NCI-H1694 treated with DMSO at 0.1 percent for 48 hours (cell line): Measurements from ENCODE around the gene ATG101.

Experiments
- DNase-seq: peaks from one replicate; lab custom pipeline; 2025; lab: John Stamatoyannopoulos, UW

The ATG101 gene

DNA sequence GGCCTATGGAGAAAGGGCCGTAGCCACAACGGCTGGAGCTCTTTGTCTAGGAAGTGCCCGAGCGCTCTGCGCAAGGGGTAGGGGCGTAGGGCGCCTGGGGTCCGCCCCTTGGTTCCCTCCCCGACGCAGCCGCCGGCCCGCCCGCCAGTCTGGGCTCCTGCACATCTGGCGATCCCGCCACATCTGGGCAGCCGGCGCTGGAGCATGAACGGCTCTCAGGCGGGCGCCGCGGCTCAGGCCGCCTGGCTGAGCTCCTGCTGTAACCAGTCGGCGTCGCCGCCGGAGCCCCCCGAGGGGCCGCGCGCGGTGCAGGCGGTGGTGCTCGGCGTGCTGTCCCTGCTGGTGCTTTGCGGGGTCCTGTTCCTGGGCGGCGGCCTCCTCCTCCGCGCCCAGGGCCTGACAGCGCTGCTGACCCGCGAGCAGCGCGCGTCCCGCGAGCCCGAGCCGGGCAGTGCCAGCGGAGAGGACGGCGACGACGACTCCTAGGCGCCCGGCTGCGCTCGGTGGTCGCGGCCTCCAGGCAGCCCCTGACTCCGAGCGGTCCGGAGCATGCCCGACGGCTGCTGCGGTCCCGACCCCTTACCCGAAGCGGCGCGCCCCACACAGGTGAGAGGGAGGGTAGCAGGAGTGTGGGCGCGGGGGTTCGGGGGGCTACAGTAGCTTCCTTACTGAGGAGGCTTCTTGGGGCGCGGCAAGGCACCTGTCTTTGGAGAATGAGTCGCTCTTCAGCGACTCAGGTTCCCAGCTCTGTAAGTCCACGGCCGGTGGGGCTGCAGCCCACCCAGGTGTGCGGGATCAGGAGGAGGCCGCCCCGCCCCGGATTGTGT lies 10.0 kb downstream of the ATG101 start, which contains the start of gene SMIM41:
Gene SMIM41, plus strand, starts transcription at position 129 of the 827 bp plus-strand sequence. Its CDS starts 76 bp downstream, at position 205.
- DNase-seq, result no peak

GRCh38 chr12:52080403-52081251 lies 10.8 kb downstream of the ATG101 start:
- no peak for DNase-seq

GRCh38 chr12:52081263-52081733 lies 11.5 kb downstream of the ATG101 start:
- no peak for DNase-seq

GRCh38 chr12:52082026-52082668 lies 12.4 kb downstream of the ATG101 start:
- DNase-seq, result no peak

DNA sequence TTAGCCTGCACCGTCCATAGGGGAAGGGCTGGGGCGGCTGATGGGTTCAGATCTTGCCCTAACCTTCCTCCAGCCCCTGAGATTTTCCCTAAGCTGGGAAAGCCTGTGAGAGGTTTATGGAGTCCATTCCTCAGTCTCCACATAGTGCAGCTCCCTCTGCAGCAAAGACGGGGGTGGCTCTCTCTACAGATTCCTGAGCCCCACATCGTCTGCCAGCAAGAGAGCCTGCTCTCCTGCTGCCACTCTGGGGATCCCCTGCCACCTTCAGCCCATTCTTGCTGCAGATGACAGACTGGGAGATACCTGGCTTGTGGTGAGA lies 12.8 kb downstream of the ATG101 start:
- DNase-seq, result no peak

DNA sequence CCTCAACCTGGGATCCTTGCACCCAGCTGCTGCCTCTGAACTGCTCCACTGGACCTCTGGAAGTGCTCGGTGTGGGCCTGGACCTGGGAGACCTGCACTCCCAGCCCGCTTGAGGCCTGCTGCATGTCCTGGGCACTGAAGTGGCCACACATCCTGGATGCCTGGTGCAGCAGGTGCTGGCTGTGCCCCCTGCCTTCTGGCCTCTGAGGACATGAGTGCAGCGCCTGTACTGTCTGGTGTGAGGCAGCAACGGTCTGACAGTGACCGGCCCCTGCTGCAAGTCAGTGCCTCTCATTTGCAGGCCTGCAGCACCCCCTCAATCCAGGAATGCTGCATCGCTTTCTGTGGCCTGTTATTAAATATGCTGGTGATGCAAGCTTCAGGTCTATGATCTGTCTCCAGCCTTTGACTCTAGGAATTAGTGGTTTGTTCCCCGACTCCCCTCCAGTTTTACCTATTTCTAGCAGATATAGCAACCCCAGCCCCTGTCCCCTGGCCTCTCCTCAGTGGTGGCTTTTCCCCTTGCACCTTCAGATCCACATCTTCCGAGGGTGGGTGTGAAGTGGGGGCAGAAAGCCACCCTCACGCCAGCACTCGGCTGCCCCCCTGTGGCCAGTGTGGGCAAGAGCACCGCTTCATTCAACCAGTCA lies 13.3 kb downstream of the ATG101 start:
- DNase-seq, result peak; percentile 39

DNA sequence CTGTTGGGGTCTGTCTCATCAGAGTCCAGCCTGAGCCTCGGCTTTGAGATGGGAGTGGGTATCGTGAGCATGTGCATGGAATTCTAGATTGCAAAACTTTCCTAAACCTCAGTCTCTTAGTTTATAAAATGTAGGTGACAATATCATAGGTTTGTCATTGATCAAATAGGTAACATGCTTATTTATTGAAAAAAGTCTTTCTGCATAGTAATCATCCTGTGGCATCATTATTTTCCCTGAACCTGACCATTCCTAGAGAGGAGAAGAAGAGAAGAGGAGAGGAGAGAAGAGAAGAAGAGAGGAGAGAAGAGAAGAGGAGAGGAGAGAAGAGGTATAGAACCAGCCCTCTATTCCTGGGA lies 13.8 kb downstream of the ATG101 start:
- no peak for DNase-seq

DNA sequence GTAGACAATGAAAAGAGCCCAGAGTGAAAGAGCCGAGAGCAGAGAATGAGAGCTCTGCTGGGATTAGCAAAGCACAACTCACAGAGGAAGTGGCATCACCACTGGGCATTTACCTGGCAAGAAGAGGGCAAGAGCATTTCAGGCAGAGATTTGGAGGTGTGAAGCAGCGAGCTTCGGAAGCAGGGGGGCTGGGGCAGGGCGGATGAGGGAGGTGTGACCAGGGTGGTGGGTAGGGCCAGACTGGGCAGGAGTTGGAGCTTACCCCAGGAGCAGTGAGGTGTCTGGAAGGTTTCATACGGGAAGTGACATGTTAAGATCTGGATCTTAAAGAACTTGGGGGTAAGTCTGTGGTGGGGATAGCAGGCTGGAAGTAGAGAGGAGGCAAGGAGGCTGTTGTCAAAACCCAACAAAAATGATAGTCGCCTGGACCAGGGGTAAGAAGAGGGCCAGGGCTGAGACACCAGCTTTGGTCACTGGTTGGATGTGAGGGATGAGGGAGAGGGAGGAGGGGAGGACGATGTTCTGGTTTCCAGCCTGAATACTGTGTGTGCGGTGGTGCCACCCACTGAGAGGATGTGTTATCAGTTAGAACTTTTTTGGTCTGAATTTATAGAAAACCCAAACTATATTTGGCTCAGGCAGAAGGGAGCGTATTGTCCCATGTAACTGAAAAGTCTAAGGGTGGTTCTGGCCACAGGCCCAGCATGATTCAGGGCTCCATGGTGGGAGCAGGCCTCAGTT lies 14.9 kb downstream of the ATG101 start:
- DNase-seq, result no peak

- no peak for DNase-seq
Observed at GRCh38 chr12:52085682-52086180, 16.0 kb downstream of the ATG101 start.

DNA sequence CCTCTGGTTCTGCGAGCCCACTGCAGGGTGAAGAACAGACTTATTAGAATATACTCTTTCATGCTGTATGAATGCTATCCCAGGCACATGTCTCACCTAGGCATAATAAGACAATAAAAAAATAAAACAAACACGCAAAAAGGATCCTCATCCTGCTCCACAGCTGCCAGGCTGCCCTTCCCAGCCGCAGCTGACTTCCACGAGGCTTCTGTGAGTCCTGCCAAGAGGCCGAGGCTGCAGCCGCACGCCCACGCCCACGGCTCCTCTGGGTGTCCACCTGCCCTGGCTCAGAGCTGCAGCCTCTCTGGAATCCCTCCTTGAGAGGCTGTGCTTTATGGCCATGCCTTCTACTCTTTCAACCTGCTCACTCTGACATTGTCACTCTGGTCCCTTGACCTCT lies 16.6 kb downstream of the ATG101 start:
- DNase-seq, result no peak

DNA sequence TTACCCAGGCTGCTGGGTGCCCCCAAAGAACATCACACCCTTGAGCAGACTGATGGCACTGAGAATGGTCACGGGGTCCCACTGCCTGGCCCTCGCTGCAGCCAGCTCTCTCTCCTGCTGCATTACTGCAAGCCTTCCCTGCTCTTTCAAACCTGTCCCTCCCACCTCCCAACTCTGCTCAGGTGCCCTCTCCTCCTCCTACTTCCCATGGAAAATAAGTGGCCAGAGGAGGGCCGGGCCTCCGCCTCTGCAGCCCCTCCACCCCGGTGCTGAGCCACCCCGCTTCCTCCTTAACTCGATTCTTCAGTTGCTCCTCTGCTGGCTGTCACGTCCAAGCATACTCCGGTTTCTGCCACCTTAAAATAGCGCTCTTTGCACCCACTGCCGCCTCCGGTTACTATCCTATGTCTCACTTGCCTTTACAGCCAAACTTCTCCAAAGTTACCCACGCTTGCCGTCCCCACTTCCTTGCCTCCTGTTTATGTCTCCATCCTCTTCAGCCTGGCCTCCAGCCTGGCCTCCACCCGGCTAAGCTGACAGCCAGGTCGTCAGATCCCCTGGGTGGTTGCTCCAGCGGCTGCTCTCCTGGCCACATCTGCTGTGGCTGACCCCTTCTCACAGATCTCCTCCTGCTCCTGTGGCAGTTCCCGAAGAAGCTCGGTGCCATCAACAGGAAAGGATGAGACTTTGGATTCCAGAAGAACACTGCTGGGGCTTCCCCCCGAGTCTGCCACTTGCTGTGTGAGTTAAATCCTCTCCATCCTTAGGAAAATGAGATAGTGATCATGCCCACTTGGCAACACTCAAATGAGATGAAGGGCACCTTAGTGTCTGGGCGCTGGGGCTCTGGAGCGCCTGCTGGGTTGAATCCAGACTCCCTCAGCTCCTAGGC lies 17.4 kb downstream of the ATG101 start:
- DNase-seq, result no peak

GRCh38 chr12:52087961-52088820 lies 18.4 kb downstream of the ATG101 start:
- DNase-seq, result peak; percentile 2

DNA sequence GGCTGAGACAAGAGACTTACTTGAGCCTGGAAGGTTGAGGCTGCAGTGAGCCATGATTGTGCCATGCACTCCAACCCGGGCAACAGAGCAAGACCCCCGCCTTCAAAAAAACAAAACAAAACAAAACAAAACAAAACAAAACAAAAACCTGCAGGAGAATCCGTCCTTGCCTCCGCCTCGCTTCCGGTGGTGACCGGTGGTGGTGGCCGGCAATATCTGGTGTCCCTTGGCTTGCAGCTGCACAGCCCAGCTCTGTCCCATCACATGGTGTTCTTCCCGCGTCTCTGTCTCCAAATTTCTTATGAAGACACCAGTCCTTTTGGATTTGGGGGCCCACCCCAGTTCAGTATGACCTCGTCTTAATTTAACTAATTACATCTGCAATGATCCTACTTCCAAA lies 19.7 kb downstream of the ATG101 start:
- no peak for DNase-seq

DNA sequence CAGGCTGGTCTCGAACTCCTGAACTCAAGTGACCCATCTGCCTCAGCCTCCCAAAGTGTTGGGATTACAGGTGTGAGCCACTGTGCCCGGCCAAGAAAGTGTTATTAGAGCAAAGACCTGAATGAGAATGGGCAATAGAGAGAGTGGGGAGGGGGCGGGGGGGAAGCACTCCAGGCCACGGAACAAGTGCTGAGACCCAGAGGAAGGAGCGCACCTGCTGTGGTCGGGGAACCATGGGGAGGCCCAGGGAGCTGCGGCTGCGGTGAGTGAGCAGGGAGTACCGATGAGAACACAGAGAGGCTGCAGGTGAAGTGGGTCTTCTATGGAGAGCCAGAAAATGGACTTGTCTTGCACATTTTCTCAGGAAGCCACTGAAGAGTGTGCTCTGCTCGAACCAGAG lies 20.5 kb downstream of the ATG101 start:
- no peak for DNase-seq

GRCh38 chr12:52091061-52091460 lies 21.3 kb downstream of the ATG101 start:
- DNase-seq, result no peak

GRCh38 chr12:52091869-52092268 lies 22.1 kb downstream of the ATG101 start:
- DNase-seq, result no peak

DNA sequence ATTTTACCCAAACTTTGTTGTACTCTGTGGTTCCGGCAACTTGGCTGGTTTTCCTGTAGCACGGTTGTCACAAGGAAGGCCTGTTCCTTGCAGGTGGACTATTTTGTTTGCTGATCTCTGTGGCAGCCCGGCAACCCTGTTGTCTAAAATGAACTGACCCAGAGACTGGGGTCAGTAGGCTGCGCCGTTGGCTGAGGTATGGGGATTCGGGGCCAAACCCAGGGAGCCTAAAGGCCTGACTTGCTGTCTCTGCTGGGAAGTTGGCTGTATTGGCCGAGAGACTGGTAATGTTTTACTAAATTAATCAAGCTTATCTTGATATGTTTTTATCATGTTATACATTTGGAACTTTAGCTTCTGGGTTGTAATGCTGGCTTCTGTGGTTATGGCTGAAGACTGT lies 23.6 kb downstream of the ATG101 start:
- no peak for DNase-seq

DNA sequence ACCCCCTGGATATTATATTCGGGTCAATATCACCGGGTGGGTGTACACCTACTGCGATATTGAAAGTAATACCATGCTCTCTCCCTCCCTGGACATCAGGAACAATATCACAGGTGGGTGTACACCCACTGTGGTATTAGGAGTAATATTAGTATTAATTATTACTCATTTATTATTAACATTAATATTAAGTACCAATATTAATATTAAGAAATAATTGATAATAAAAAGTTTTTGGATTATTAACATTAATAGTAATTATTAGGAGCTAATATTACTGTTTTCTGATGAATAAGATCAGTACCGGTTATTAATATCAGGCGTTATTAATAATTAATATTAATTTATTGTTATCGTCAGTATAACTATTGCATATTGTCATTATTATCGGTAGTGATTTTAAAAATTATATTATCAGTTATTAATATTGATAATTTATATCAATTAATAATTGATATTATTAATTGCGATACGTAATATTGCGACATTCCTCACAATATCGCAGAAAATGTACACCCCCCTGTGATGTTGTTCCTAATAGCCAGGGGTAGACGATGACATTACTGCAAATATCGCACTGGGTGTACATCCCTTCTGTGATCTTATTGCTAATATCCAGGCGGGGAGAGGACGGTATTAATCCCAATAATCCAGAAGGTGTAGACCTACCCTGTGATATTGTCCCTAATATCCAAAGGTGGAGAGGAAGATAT lies 26.7 kb downstream of the ATG101 start:
- DNase-seq, result no peak
